ENCODE results near the gene FOSL1. TPM values are rescaled to one million over a fixed set of nuclear protein-coding genes. Genes with fewer than 3 reads are reported as not detected.

The FOSL1 gene
- total RNA-seq, 1 donor from 2014 or later = 44.2 TPM

DNA sequence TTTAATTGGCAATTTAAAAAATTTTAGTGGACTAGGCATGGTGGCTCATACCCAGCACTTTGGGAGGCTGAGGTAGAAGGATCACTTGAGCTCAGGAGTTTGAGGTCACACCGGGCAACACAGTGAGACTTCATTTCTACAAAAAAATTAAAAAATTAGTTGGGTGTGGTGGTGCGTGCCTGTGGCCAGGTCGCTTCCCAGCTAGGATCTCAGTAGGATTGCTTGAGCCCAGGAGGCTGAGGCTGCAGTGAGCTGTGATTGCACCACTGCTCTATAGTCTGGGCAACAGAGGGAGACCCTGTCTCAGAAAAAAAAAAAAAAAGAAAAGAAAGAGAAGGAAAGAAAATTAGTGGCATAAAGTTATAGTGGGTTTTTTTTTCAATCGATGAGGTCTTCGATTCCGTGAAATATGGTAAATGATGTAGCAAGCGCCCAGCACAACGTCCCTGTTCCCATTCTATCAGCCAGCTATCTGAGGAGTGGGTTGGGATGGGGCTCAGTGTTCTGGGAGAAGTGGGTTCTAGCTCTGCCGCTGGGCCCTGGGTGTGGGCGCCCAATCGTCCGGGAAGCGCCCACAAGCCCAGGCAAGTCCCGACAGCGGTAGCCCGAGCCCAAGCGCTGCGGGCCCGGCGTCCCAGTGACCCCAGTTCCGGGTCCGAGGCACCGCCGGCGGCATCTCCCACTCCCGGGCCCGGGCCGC, 1.4 kb downstream of the FOSL1 start:
- no peaks in the 10 kb centered on the region for H3K27me3 ChIP-seq (ENCODE audit: control insufficient read depth, insufficient read depth, low read length)
- H3K4me3 ChIP-seq (ENCODE audit: low read depth, low read length) = peak overlapping the region; percentile 92
- DNase-seq (ENCODE audit: low read depth) = no peak
- TF ChIP-seq, protein P1, sequence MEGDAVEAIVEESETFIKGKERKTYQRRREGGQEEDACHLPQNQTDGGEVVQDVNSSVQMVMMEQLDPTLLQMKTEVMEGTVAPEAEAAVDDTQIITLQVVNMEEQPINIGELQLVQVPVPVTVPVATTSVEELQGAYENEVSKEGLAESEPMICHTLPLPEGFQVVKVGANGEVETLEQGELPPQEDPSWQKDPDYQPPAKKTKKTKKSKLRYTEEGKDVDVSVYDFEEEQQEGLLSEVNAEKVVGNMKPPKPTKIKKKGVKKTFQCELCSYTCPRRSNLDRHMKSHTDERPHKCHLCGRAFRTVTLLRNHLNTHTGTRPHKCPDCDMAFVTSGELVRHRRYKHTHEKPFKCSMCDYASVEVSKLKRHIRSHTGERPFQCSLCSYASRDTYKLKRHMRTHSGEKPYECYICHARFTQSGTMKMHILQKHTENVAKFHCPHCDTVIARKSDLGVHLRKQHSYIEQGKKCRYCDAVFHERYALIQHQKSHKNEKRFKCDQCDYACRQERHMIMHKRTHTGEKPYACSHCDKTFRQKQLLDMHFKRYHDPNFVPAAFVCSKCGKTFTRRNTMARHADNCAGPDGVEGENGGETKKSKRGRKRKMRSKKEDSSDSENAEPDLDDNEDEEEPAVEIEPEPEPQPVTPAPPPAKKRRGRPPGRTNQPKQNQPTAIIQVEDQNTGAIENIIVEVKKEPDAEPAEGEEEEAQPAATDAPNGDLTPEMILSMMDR (IDR thresholded peaks at IDR 0.05; ENCODE audit: insufficient read depth, low read length, poor library complexity, severe bottlenecking) = no peak
- no peaks in the 10 kb centered on the region for H3K36me3 ChIP-seq (ENCODE audit: control insufficient read depth, insufficient read depth, low read length)

DNA sequence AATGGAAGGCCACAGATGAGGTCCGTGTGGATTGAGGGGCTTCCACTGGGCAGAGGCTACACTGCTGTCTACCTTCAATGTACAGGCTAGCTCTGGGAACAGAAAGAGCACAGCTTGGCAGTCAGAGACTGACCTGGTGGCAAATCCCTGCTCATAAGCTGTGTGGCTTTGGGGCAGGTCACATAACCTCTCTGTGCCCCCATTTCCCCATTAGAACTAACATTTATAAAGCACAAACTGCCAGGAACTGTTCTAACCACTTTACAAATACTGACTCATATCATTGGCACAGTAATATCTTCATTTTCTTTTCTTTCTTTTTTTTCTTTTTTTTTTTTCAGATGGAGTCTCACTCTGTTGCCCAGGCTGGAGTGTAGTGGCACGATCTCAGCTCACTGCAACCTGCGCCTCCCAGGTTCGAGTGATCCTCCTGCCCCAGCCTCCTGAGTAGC, 3.1 kb downstream of the FOSL1 start:
- Histone ChIP-seq H3K36me3 (ENCODE audit: control insufficient read depth, insufficient read depth, low read length) (no peaks in the 10 kb centered on the region), H3K4me3 (ENCODE audit: low read depth, low read length) (no peak overlapping the region), H3K27me3 (ENCODE audit: control insufficient read depth, insufficient read depth, low read length) (no peaks in the 10 kb centered on the region)
- TF ChIP-seq, protein P1 (IDR thresholded peaks at IDR 0.05; ENCODE audit: insufficient read depth, low read length, poor library complexity, severe bottlenecking) = no peak
- DNase-seq (ENCODE audit: low read depth) = no peak

DNA sequence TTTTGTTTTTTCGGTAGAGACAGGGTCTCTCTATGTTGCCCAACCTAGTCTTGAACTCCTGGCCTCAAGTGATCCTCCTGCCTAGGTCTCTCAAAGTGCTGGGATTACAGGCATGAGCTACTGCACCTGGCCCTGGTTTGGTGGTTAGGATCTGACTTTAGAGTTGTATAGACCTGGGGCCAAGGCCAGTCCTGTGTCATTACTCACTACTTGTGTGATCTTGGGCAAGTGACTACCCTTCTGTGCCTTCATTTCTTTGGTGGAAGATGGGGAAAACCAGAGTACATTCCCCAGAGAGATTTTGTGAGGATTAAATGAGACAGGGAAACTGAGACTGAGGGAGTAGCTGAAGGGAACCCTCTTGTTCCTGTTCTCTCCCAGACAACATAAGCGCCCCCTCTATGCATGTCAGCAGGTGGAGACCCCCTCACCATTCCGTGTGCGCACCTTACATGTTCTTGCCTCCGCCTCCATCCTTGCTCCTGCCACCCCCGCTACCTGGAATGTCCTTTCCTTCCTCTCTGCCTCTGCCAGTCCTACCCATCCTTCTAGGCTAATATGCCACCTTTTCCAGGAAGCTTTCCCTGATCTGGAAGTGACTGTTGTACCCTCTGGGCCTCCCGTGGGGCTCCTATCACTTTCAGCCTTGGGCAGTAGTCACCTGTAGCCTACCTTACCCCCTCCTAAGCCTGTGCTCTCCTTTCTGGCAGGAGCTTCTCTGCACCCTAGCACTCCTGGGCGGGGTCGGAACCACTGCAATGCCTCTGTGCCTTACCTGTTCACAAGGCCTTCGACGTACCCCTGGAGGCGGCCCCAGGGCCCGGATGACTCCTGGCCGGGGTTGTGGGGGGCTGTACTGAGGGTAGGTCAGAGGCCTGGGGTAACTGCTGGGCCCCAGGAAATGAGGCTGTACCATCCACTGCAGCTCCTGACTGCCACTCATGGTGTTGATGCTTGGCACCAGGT, 3.9 kb downstream of the FOSL1 start:
- no peak overlapping the region for H3K4me3 ChIP-seq (ENCODE audit: low read depth, low read length)
- H3K36me3 ChIP-seq (ENCODE audit: control insufficient read depth, insufficient read depth, low read length) = no peaks in the 10 kb centered on the region
- no peak for DNase-seq (ENCODE audit: low read depth)

DNA sequence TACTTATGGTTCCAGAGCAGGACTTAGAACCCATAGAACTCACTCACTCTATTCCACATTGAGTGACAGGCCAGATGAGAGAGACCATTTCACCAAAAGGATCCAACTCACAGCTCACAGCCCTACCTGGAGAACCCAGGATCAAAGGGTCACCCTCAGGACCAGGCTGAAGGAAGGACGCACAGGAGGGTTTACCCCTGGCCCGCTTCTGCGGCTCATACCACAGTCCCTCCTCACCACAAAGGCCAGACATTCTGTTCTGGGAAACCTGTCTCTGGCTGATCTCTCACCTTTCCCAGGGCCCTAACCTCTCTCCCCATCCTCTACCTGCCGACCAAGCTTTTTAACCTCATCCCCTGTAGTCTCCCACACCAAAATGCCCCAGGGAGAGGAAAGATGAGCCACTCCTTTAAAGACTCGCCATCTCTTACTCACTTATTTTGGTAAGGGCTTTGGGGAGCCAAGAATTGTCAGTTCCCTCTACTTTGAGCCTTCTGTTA, 4.7 kb downstream of the FOSL1 start:
- no peaks in the 10 kb centered on the region for H3K36me3 ChIP-seq (ENCODE audit: control insufficient read depth, insufficient read depth, low read length)
- no peak for DNase-seq (ENCODE audit: low read depth)
- TF ChIP-seq, protein P1 (IDR thresholded peaks at IDR 0.05; ENCODE audit: insufficient read depth, low read length, poor library complexity, severe bottlenecking) = no peak
- H3K27me3 ChIP-seq (ENCODE audit: control insufficient read depth, insufficient read depth, low read length) = no peaks in the 10 kb centered on the region
- H3K4me3 ChIP-seq (ENCODE audit: low read depth, low read length) = no peak overlapping the region

More for the DNA sequence above, 3.9 kb downstream of the FOSL1 start:
- H3K27me3 ChIP-seq (ENCODE audit: control insufficient read depth, insufficient read depth, low read length) = no peaks in the 10 kb centered on the region
- TF ChIP-seq, protein P1 (IDR thresholded peaks at IDR 0.05; ENCODE audit: insufficient read depth, low read length, poor library complexity, severe bottlenecking) = no peak

DNA sequence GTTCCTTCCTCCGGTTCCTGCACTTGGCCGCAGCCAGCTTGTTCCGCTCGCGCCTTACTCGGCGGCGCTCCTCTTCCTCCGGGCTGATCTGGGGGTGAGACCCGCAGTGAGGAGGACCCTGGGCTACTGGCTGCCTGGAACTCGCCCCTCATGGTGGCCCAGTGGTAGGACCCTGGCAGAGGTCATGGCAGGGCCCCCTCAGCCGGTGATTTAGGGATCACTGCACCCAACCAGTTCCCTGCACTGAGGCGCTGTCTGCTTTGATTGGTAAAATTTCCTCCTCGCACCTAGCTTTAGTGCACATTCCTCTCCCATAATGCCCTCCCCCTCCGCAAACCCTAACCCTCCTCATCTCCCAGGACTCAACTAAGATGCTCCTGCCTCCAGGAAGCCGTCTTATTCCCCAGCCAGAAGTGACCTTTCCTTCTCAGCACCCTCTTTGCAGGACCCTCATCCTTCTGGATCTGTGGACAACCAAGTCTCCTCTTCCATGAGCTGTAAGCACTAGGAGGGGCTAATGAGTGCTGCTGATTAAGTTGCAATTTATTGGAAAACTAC, 6.1 kb downstream of the FOSL1 start:
- Histone ChIP-seq H3K36me3 (ENCODE audit: control insufficient read depth, insufficient read depth, low read length) (no peaks in the 10 kb centered on the region), H3K4me3 (ENCODE audit: low read depth, low read length) (no peak overlapping the region), H3K27me3 (ENCODE audit: control insufficient read depth, insufficient read depth, low read length) (no peaks in the 10 kb centered on the region)
- TF ChIP-seq, protein P1 (IDR thresholded peaks at IDR 0.05; ENCODE audit: insufficient read depth, low read length, poor library complexity, severe bottlenecking) = no peak
- DNase-seq (ENCODE audit: low read depth) = no peak
